NCI-H1105 (cell line): ENCODE data around the gene DMTF1.
"Not testable (repeated sequence)": the region's sequence is repeated elsewhere in the genome, so short reads cannot be mapped to it uniquely, and the experiment has no call there.

Experiments
- DNase-seq: peaks from one replicate; lab custom pipeline; 2025; lab: John Stamatoyannopoulos, UW

DMTF1 gene

GRCh38 chr7:87199241-87199640 lies 47.0 kb downstream of the DMTF1 start:
- DNase-seq, result no peak

- no peak for DNase-seq
These were observed 47.6 kb downstream of the DMTF1 start for GRCh38 chr7:87199700-87200450.

- no peak for DNase-seq
These were observed 50.0 kb downstream of the DMTF1 start for GRCh38 chr7:87202208-87202607.

GRCh38 chr7:87202705-87203104 lies 50.5 kb downstream of the DMTF1 start:
- no peak for DNase-seq

GRCh38 chr7:87203929-87204328 lies 51.7 kb downstream of the DMTF1 start:
- not testable (repeated sequence) for DNase-seq

GRCh38 chr7:87204933-87205332 lies 52.7 kb downstream of the DMTF1 start:
- DNase-seq, result no peak

GRCh38 chr7:87205701-87206100 lies 53.4 kb downstream of the DMTF1 start:
- not testable (repeated sequence) for DNase-seq

- DNase-seq, result no peak
These were observed 54.1 kb downstream of the DMTF1 start for GRCh38 chr7:87206361-87206760.

GRCh38 chr7:87209295-87209924 lies 57.2 kb downstream of the DMTF1 start:
- no peak for DNase-seq

GRCh38 chr7:87210506-87210905 lies 58.3 kb downstream of the DMTF1 start:
- no peak for DNase-seq

GRCh38 chr7:87212498-87212897 lies 60.2 kb downstream of the DMTF1 start:
- DNase-seq, result no peak

GRCh38 chr7:87213252-87213651 lies 61.0 kb downstream of the DMTF1 start:
- DNase-seq, result no peak

- no peak for DNase-seq
These were observed 61.6 kb downstream of the DMTF1 start for GRCh38 chr7:87213811-87214210.

GRCh38 chr7:87215046-87215445 lies 62.8 kb downstream of the DMTF1 start:
- no peak for DNase-seq

GRCh38 chr7:87216701-87217508 lies 64.7 kb downstream of the DMTF1 start:
- DNase-seq, result no peak

GRCh38 chr7:87217983-87218653 lies 65.9 kb downstream of the DMTF1 start:
- no peak for DNase-seq

GRCh38 chr7:87218796-87219544 lies 66.7 kb downstream of the DMTF1 start:
- DNase-seq, result no peak

- DNase-seq, result peak; percentile 9
These were observed 67.3 kb downstream of the DMTF1 start, which contains the start of gene TMEM243 for GRCh38 chr7:87219545-87220025. TMEM243 (minus strand) TSS chr7:87219732; CDS start chr7:87219503, 229 bp downstream.

- DNase-seq, result peak; percentile 88
These were observed 67.9 kb downstream of the DMTF1 start for GRCh38 chr7:87220026-87220733.

GRCh38 chr7:87220734-87221215 lies 68.5 kb downstream of the DMTF1 start:
- peak; percentile 31 for DNase-seq
